ENCODE measurements around the gene SIX4.

Gene SIX4

DNA sequence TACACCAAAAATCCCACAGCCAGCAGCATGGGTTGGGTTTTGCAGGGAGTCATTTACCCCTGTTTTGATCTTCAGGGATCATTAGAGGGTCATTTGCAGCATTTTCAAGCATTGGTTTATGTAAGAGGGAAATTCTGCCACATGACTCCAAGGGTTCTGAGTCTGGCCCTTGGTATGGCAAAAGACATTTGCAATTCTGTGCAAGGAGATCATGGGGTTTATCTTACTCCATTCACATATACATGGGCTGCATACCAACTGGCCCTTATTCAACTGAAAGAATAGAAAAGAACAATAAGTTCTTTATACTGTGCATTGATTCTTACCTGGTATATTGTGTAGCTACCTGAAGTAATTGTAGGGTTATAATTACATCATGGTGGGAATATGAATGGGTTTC, 13.7 kb downstream of the SIX4 start:
- TF ChIP-seq, protein P1, sequence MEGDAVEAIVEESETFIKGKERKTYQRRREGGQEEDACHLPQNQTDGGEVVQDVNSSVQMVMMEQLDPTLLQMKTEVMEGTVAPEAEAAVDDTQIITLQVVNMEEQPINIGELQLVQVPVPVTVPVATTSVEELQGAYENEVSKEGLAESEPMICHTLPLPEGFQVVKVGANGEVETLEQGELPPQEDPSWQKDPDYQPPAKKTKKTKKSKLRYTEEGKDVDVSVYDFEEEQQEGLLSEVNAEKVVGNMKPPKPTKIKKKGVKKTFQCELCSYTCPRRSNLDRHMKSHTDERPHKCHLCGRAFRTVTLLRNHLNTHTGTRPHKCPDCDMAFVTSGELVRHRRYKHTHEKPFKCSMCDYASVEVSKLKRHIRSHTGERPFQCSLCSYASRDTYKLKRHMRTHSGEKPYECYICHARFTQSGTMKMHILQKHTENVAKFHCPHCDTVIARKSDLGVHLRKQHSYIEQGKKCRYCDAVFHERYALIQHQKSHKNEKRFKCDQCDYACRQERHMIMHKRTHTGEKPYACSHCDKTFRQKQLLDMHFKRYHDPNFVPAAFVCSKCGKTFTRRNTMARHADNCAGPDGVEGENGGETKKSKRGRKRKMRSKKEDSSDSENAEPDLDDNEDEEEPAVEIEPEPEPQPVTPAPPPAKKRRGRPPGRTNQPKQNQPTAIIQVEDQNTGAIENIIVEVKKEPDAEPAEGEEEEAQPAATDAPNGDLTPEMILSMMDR (IDR thresholded peaks at IDR 0.05; ENCODE audit: low read depth, low read length, missing control alignments): no peak
- no peak for DNase-seq (ENCODE audit: extremely low read depth, low read depth)
- H3K4me3 ChIP-seq (replicated peaks; ENCODE audit: low read depth, low read length): no peak overlapping the region

DNA sequence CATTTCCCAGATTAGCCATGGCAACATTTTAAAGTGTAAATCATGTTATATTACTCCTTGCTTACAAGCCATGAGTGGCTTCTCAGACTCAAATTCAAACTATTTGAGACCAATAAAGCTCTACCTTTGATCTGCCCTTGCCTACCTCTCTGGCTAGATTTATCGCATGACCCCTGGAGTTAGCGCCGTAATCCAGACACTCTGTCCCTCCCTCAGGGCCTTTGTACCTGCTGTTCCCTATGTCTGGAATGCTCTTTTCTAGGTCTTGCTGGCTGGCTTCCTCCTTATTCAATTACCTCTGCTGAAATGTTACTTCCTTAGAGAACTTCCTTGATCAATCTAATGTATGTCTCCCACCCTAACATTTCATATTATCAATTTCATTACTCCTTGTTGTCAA, 16.3 kb downstream of the SIX4 start:
- H3K4me3 ChIP-seq (replicated peaks; ENCODE audit: low read depth, low read length): no peak overlapping the region
- no peak for DNase-seq (ENCODE audit: extremely low read depth, low read depth)
- TF ChIP-seq, protein P1 (IDR thresholded peaks at IDR 0.05; ENCODE audit: low read depth, low read length, missing control alignments): no peak

DNA sequence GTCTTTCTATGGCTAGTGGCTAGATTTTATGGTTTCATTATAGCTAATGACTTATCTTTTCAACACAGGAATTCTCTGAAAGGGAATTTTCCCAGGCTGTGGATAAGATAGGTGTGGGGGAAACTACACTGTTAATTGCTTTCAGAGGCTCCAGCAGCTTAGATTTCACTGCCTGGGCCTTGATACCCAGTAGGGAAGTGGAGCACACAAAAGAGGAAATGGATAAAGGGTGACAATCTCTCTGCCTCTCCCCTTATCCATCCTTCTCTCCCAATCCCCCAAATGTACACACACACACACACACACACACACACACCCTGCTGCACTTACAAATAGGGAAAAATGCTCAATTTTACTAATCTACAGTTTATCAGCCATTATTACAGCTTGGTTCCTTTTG, 19.1 kb downstream of the SIX4 start:
- H3K4me3 ChIP-seq (replicated peaks; ENCODE audit: low read depth, low read length): no peak overlapping the region
- DNase-seq (ENCODE audit: extremely low read depth, low read depth): no peak
- TF ChIP-seq, protein P1 (IDR thresholded peaks at IDR 0.05; ENCODE audit: low read depth, low read length, missing control alignments): no peak

DNA sequence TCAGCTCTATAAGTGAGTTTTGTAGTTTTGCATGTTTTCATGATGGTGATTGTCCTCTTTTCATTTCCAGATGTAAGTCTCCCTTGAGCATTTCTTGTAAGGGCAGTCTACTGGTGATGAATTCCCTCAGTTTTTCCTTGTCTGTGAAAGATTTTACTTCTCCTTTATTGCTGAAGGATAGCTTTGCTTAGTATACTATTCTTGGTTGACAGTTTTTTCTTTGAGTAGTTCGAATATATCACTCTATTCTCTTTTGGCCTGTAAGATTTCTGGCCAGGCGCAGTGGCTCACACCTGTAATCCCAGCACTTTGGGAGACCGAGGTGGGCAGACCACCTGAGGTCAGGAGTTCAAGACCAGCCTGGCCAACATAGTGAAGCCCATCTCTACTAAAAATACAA, 23.6 kb downstream of the SIX4 start:
- no peak overlapping the region for H3K4me3 ChIP-seq (replicated peaks; ENCODE audit: low read depth, low read length)
- DNase-seq (ENCODE audit: extremely low read depth, low read depth): no peak
- TF ChIP-seq, protein P1 (IDR thresholded peaks at IDR 0.05; ENCODE audit: low read depth, low read length, missing control alignments): no peak

DNA sequence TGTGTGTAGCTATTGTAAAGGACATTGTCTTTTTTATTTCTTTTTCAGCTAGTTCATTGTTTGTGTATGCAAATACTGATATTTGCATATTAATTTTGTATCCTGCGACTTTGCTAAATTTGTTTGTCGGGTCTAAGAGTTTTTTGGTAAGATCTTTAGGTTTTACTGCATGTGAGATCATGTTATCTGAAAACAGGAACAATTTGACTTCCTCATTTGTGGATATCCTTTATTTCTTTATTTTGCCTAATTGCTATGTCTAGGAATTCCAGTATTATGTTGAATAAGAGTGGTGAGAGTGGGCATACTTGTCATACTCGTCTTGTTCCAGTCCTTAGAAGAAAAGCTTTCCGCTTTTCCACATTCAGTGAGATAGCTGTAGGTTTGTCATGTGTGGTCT, 28.8 kb downstream of the SIX4 start:
- TF ChIP-seq, protein P1 (IDR thresholded peaks at IDR 0.05; ENCODE audit: low read depth, low read length, missing control alignments): no peak
- no peak overlapping the region for H3K4me3 ChIP-seq (replicated peaks; ENCODE audit: low read depth, low read length)
- no peak for DNase-seq (ENCODE audit: extremely low read depth, low read depth)

DNA sequence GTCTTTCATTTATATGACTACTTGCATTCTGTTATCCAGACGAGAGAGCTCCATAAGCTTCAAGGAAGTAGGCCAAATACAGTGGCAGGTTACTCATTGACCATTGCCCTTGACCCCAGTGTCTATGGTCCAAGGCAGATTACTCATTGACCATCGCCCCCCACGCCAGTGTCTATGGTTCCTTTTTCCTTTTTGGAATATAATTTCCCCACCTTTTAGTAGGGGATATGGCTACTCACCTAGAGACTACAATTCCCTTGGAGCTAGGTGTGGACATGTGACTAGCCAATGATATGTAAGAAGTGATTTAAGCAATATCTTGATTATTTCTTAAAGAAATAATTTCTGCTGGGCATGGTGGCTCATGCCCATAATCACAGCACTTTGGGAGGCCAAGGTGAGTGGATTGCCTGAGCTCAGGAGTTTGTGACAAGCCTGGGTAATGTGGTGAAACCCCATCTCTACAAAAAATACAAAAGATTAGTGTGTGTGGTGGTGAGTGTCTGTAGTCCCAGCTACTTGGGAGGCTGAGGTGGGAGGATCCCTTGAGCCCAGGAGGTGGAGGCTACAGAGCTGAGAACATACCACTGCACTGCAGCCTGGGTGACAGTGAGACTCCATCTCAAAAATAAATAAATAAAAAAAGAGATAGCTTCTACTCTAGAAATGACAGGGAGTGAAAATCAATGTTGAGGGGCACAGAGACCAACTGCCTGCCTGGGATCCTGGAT, 32.6 kb downstream of the SIX4 start:
- DNase-seq (ENCODE audit: extremely low read depth, low read depth): no peak
- H3K4me3 ChIP-seq (replicated peaks; ENCODE audit: low read depth, low read length): no peak overlapping the region
- TF ChIP-seq, protein P1 (IDR thresholded peaks at IDR 0.05; ENCODE audit: low read depth, low read length, missing control alignments): no peak

DNA sequence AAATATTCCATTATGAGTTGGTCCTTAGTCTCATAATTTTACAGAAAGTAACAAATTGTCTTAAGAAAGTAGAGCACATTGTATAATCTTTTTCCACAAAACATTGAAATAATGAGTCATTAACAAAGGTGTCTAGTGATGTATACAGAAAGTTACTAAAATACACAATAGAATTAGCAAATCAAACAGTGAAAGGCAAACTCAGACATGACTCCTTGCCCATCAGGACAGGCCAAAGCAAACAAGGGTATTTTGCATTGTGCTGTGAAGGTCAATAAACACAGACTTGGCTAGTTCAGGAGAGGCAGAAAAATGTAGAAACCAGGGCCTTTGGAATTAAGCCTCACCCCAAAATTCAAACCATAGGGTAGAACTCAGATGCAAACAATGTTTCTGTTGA, 37.3 kb downstream of the SIX4 start:
- TF ChIP-seq, protein P1 (IDR thresholded peaks at IDR 0.05; ENCODE audit: low read depth, low read length, missing control alignments): no peak
- no peak for DNase-seq (ENCODE audit: extremely low read depth, low read depth)
- H3K4me3 ChIP-seq (replicated peaks; ENCODE audit: low read depth, low read length): no peak overlapping the region

Data from HFF-Myc (cell line).